Prostate gland (tissue), 2 donors: ENCODE results near the gene ADCYAP1R1. TPM values are rescaled to one million over a fixed set of nuclear protein-coding genes. Genes with fewer than 3 reads are reported as not detected.

Experiments
- small RNA-seq, 2 donors: library from RNA; depleted of rRNA; stranded (forward); fragments of <200 nt; gene quantifications; one replicate each; pipeline ENCODE3, GENCODE V24; 2016
- total RNA-seq, 2 donors: library from RNA; depleted of rRNA; stranded (reverse); fragments of >200 nt; gene quantifications; one replicate each; pipeline ENCODE4 v1.1.0, GENCODE V29; 2016

The ADCYAP1R1 gene
- total RNA-seq, 2 donors from 2014 or later = 0.14 to 6.0 TPM

Small RNAs within 50 kb of the gene (small RNA-seq; reads per million reads assigned to genes)
- gene AC006466.1 = 0 reads per million in 2 donors

Other genes with a start within 250 kb of the ADCYAP1R1 start
- gene AQP1, start 140.5 kb upstream of the ADCYAP1R1 start, total RNA-seq = 100 to 1,000 TPM in 1 of 2 donors, 10 to 100 TPM in 1; 89.4 to 117 TPM
- 1 to 10 TPM in 1 of 2 donors, not detected in 1; 4.4 TPM for gene GHRHR, start 88.4 kb upstream of the ADCYAP1R1 start, total RNA-seq